Neuronal stem cell (in vitro differentiated cells): Measurements from ENCODE around the gene SLC9A8.
"Not testable (repeated sequence)": the region's sequence is repeated elsewhere in the genome, so short reads cannot be mapped to it uniquely, and the experiment has no call there.

Experiments
- DNase-seq: peaks from one replicate; pipeline ENCODE4 v3.0.0-alpha.2; 2013; ENCODE audit warnings: low spot score
- H2AFZ ChIP-seq: one replicate; pipeline ENCODE4 v1.6.1; 2013; ENCODE audit warnings: mild to moderate bottlenecking, low read length, inconsistent platforms
- H2AK5ac ChIP-seq: 2 replicates; pipeline ENCODE4 v1.6.1; 2013; ENCODE audit warnings: low read depth, mild to moderate bottlenecking, inconsistent platforms, low read length, moderate library complexity, mixed read lengths
- H2BK120ac ChIP-seq: 2 replicates; pipeline ENCODE4 v1.6.1; 2013; ENCODE audit warnings: low read depth, mild to moderate bottlenecking, inconsistent platforms, low read length, moderate library complexity, mixed read lengths
- H2BK12ac ChIP-seq: one replicate; pipeline ENCODE4 v1.6.1; 2013; ENCODE audit warnings: low read length, inconsistent platforms
- H2BK15ac ChIP-seq: 2 replicates; pipeline ENCODE4 v1.6.1; 2013; ENCODE audit warnings: mild to moderate bottlenecking, low read length, inconsistent platforms, mixed read lengths
- H2BK5ac ChIP-seq: one replicate; pipeline ENCODE4 v1.6.1; 2013; ENCODE audit warnings: inconsistent platforms, mild to moderate bottlenecking, low read length, moderate library complexity
- H3K14ac ChIP-seq: one replicate; pipeline ENCODE4 v1.6.1; 2013; ENCODE audit warnings: low read length, inconsistent platforms
- H3K18ac ChIP-seq: 2 replicates; pipeline ENCODE4 v1.6.1; 2013; ENCODE audit warnings: low read length, inconsistent platforms
- H3K23ac ChIP-seq: 2 replicates; pipeline ENCODE4 v1.6.1; 2013; ENCODE audit warnings: low read depth, mild to moderate bottlenecking, mixed read lengths, low read length, inconsistent platforms; ENCODE audit not compliant: poor library complexity
- H3K27ac ChIP-seq: replicated peaks from 3 replicates; pipeline ENCODE4 v1.5.1; 2013; ENCODE audit warnings: low read length, inconsistent platforms
- H3K27me3 ChIP-seq, 3 experiments: 2 replicates each; pipeline ENCODE4 v1.6.1; 2013; ENCODE audit warnings: low read length in 3 of 3, mild to moderate bottlenecking in 2 of 3, inconsistent platforms in 1 of 3, low read depth in 1 of 3, mixed read lengths in 1 of 3, moderate library complexity in 1 of 3; ENCODE audit not compliant: control insufficient read depth in 3 of 3, insufficient read depth in 3 of 3
- H3K36me3 ChIP-seq, 2 donors: replicated peaks in 1 of 2; 2 replicates each; pipeline ENCODE4 v1.6.1; 2013; ENCODE audit warnings: low read length in 2 of 2; ENCODE audit not compliant: control insufficient read depth in 2 of 2, insufficient read depth in 2 of 2
- H3K4ac ChIP-seq: 2 replicates; pipeline ENCODE4 v1.6.1; 2013; ENCODE audit warnings: inconsistent platforms, mild to moderate bottlenecking, low read length, moderate library complexity
- H3K4me1 ChIP-seq, 2 donors: 1 replicate in 1 of 2; 2 replicates in 1 of 2; pipeline ENCODE4 v1.6.1; 2013; ENCODE audit warnings: low read length in 2 of 2, low read depth in 1 of 2; ENCODE audit not compliant: control insufficient read depth in 2 of 2, insufficient read depth in 1 of 2
- H3K4me2 ChIP-seq: one replicate; pipeline ENCODE4 v1.6.1; 2013; ENCODE audit warnings: mild to moderate bottlenecking, low read length, inconsistent platforms; ENCODE audit not compliant: insufficient read depth, poor library complexity, severe bottlenecking
- H3K4me3 ChIP-seq, 2 donors: 2 replicates each; pipeline ENCODE4 v1.5.1; 2013; ENCODE audit warnings: low read length in 2 of 2, mild to moderate bottlenecking in 2 of 2, inconsistent platforms in 1 of 2, moderate library complexity in 1 of 2
- H3K79me1 ChIP-seq: one replicate; pipeline ENCODE4 v1.6.1; 2013; ENCODE audit warnings: low read depth, mild to moderate bottlenecking, inconsistent platforms, low read length, moderate library complexity
- H3K9ac ChIP-seq: one replicate; pipeline ENCODE4 v1.6.1; 2013; ENCODE audit warnings: mild to moderate bottlenecking, low read depth, low read length, inconsistent platforms; ENCODE audit not compliant: poor library complexity
- H3K9me3 ChIP-seq, 2 donors: replicated peaks in 1 of 2; 2 replicates each; pipeline versions ENCODE3 to v1.6.1; 2013; ENCODE audit warnings: low read length in 2 of 2, mild to moderate bottlenecking in 2 of 2, inconsistent platforms in 1 of 2, low read depth in 1 of 2, mixed read lengths in 1 of 2, moderate library complexity in 1 of 2; ENCODE audit not compliant: control insufficient read depth in 2 of 2, insufficient read depth in 1 of 2
- H4K8ac ChIP-seq: one replicate; pipeline ENCODE4 v1.6.1; 2013; ENCODE audit warnings: low read depth, mild to moderate bottlenecking, inconsistent platforms, low read length, moderate library complexity
- H4K91ac ChIP-seq: one replicate; pipeline ENCODE4 v1.6.1; 2013; ENCODE audit warnings: low read length, low read depth, mild to moderate bottlenecking, inconsistent platforms; ENCODE audit not compliant: poor library complexity
- WGBS, 2 donors: extraction: QIAGEN DNeasy Blood & Tissue Kit; methylation state at CpG; one replicate each; pipeline ENCODE4 v1.1.7; 2013; ENCODE audit warnings: missing lambda C conversion rate in 2 of 2, mixed read lengths in 1 of 2; ENCODE audit not compliant: insufficient read length in 2 of 2, insufficient replicate concordance in 1 of 2; ENCODE audit errors: extremely low coverage in 2 of 2; 5-methylcytosine and 5-hydroxymethylcytosine counted together

The SLC9A8 gene

GRCh38 chr20:49804364-49804763 lies 8.3 kb upstream of the SLC9A8 start:
- no peaks in the 10 kb centered on the region for H3K4me1 ChIP-seq
- H3K27ac ChIP-seq, result no peak overlapping the region
- H3K4me2 ChIP-seq, result no peak overlapping the region
- H3K27me3 ChIP-seq, result no peaks in the 10 kb centered on the region
- no peak overlapping the region for H4K91ac ChIP-seq
- no peak overlapping the region for H3K23ac ChIP-seq
- no CpG with 5 or more reads among the region's 3 CpGs for WGBS, 2 donors
- no peak overlapping the region for H3K4me3 ChIP-seq
- no peak overlapping the region for H2AK5ac ChIP-seq
- no peaks in the 10 kb centered on the region for H3K79me1 ChIP-seq
- H2BK12ac ChIP-seq, result no peak overlapping the region
- H3K9me3 ChIP-seq, result peaks cover 0 to 2% of the 10 kb centered on the region in 2 donors
- no peak overlapping the region for H2AFZ ChIP-seq
- no peak overlapping the region for H3K9ac ChIP-seq
- H2BK15ac ChIP-seq, result no peak overlapping the region
- no peak overlapping the region for H4K8ac ChIP-seq
- DNase-seq, result no peak
- no peak overlapping the region for H2BK5ac ChIP-seq
- no peaks in the 10 kb centered on the region for H3K36me3 ChIP-seq
- no peak overlapping the region for H3K4ac ChIP-seq
- H2BK120ac ChIP-seq, result no peak overlapping the region
- H3K18ac ChIP-seq, result no peak overlapping the region
- H3K14ac ChIP-seq, result no peak overlapping the region

- H2BK15ac ChIP-seq, H2AFZ ChIP-seq, H3K9me3 ChIP-seq, H3K23ac ChIP-seq, H2AK5ac ChIP-seq, H3K4ac ChIP-seq, H3K14ac ChIP-seq, H3K36me3 ChIP-seq, H3K18ac ChIP-seq, H3K79me1 ChIP-seq, H3K27me3 ChIP-seq, H3K4me2 ChIP-seq, H4K91ac ChIP-seq, H3K4me1 ChIP-seq, H3K4me3 ChIP-seq, H3K27ac ChIP-seq, H3K9ac ChIP-seq, H2BK120ac ChIP-seq, H2BK12ac ChIP-seq, DNase-seq, H2BK5ac ChIP-seq: not testable (repeated sequence)
- H4K8ac ChIP-seq, result peak overlapping the region; percentile 92
- WGBS, 2 donors, result no CpG with 5 or more reads among the region's 11 CpGs
Observed at GRCh38 chr20:49805224-49805876, 7.3 kb upstream of the SLC9A8 start.

GRCh38 chr20:49808753-49809152 lies 3.9 kb upstream of the SLC9A8 start:
- Histone ChIP-seq H3K9me3 (peaks cover 0 to 2% of the 10 kb centered on the region in 2 donors), H2AK5ac (no peak overlapping the region), H2BK12ac (no peak overlapping the region), H2BK120ac (no peak overlapping the region), H3K14ac (no peak overlapping the region), H3K4ac (no peak overlapping the region), H3K27me3 (no peaks in the 10 kb centered on the region), H3K79me1 (no peaks in the 10 kb centered on the region), H2BK5ac (no peak overlapping the region), H3K4me2 (no peak overlapping the region), H3K4me1 (peaks cover 6 to 10% of the 10 kb centered on the region in 2 donors), H2AFZ (no peak overlapping the region), H3K18ac (no peak overlapping the region), H3K23ac (no peak overlapping the region), H3K27ac (no peak overlapping the region), H3K4me3 (no peak overlapping the region), H4K8ac (no peak overlapping the region), H3K9ac (no peak overlapping the region), H2BK15ac (no peak overlapping the region), H4K91ac (no peak overlapping the region), H3K36me3 (no peaks in the 10 kb centered on the region)
- DNase-seq, result no peak
- WGBS, 2 donors, result no CpG with 5 or more reads among the region's 8 CpGs

DNA sequence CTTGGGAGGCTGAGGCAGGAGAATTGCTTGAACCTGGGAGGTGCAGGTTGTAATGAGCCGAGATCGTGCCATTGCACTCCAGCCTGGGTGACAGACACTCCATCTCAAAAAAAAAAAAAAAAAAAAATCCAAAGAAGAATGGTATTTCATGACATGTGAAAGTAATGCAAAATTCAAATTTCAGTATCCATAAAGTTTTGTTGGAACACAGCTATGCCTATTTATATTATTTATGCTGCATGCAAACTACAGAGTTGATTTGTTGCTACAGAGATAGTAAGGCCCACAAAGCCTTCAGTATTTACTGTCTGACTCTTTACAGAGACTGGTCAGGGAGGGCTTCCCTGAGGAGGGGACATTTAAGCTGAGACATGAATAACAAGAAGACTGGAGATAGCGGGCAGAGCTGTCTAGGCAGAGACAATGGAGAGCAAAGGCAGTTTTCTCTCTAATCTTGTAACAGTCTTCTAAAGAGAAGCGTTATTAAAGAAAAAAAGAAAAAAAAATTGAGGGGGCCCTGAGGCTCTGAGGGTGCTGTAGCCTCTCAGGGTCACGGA lies 2.7 kb upstream of the SLC9A8 start:
- Histone ChIP-seq H3K9me3 (peaks cover 0 to 2% of the 10 kb centered on the region in 2 donors), H3K27me3 (no peaks in the 10 kb centered on the region), H2AFZ (peak overlapping the region; percentile 28), H3K4me3 (no peak overlapping the region), H3K14ac (no peak overlapping the region), H3K23ac (no peak overlapping the region), H2BK5ac (no peak overlapping the region), H2BK12ac (no peak overlapping the region), H3K4me1 (peaks cover 6 to 10% of the 10 kb centered on the region in 2 donors), H3K79me1 (no peaks in the 10 kb centered on the region), H2BK15ac (no peak overlapping the region), H3K4ac (no peak overlapping the region), H3K36me3 (peaks cover 0 to 3% of the 10 kb centered on the region in 2 donors), H3K18ac (no peak overlapping the region), H4K91ac (no peak overlapping the region), H3K4me2 (no peak overlapping the region), H3K9ac (no peak overlapping the region), H4K8ac (no peak overlapping the region), H2BK120ac (no peak overlapping the region), H2AK5ac (no peak overlapping the region), H3K27ac (no peak overlapping the region)
- no CpG with 5 or more reads among the region's 5 CpGs for WGBS, 2 donors
- no peak for DNase-seq
